ENCODE measurements around the gene OXSR1.
"Not testable (repeated sequence)": the region's sequence is repeated elsewhere in the genome, so short reads cannot be mapped to it uniquely, and the experiment has no call there.

OXSR1 gene

DNA sequence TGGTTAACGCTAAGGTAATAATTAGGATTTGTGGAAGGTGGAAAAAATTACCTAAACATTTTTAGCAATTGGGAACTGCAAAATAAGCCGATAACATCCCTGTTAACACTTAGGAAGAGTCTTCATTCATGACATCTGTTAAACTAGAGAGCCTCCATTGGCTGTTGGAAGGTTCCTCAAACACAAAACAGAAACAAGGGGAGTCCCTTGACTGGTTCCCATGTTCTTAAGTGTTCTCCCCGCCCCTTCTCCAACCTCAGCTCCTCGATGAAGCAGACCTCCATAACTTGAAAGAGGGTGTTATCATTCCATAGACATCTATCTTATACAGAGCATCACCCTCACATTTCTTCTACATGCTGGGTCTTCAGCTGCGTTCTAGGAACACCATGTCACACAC lies 102.8 kb downstream of the OXSR1 start:
- DNase-seq (ENCODE audit: low read depth in 2 of 2) = no peak

DNA sequence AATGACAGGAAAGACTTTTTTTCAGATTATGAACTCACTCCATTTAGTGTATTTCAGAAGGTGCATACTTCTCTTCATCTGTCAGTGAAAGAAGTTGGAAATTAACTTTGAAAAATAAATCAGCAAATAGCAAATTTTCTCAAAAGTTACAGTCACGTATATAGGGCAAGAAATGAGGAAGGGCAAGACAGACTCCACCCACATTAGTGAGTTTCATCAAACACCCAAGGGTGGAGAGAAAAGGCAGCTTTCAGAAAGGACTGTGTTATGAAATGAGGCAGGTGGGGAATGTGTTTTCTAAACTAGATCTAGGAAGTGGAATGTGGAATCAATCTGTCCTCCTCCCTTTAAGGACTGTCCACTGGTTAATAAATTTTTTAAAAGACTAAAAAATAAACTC lies 103.2 kb downstream of the OXSR1 start:
- no peak for DNase-seq (ENCODE audit: low read depth in 2 of 2)

DNA sequence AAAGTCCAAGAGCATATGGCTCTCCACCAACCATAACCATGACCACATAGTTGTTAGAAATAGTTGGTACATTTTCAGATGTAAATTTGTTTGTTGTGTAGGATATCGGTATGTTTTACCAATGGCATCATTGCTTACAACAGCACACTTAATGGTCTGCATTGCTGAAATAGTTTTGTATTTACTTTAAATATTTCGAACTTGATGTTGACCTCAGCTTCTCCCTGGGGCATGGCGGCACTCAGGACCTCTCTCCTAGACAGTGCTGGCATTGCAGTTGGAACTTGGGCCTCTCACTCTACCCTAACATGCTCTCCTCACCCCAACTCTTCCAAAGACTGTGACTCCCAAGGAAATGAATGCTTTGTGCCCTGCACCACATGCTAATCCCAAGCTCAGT lies 105.3 kb downstream of the OXSR1 start:
- no peak for DNase-seq (ENCODE audit: low read depth in 2 of 2)

DNA sequence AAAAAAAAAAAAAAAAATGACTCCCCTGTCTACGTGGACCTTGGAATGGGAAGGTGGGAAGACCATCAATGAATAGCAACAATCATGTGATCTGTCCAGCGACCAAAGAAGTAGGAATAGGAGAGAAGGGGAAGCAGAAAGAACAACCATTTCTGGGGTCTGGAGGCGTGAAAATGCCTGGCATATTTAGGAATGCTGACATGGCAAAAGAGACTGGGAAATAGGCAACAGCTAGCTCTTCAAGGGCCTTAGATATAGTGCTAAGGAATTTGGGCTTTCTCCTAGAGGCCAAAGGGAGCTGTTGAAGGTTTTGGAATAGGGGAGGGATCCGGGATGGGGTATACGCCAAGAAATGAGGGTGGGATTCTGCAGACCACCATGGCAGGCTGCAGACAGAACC lies 106.2 kb downstream of the OXSR1 start:
- no peak for DNase-seq (ENCODE audit: low read depth in 2 of 2)

DNA sequence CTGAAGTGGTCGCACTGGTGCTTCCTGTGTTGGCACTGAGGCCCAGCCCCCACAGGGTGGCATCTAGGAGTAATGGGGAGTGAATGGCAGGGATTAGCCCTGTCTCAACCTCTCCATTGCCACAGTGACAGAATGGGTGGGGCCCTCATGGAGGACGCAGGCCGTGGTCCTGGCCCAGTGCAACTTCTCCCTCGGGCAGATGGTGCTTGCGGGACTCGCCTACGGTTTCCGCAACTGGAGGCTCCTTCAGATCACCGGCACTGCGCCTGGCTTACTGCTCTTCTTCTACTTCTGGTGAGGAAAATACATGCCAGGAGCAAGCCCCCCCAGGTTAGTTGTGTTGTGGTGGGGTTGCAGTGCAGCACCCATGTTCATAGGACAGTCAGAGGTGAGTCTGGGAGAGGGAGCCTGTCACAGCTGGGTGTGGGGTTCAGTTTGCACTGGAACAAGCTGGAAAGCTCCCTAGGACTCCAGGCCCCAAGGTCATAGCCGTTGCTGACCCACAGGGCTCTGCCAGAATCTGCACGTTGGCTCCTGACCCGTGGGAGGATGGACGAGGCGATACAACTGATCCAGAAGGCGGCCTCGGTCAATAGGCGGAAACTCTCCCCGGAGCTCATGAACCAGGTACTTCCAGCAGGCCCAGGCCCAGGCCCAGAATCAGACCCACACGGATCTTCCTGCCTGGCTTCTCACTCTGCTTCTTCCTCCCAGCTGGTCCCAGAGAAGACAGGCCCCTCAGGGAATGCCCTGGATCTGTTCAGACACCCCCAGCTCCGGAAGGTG lies 109.7 kb downstream of the OXSR1 start:
- DNase-seq (ENCODE audit: low read depth in 2 of 2) = no peak

DNA sequence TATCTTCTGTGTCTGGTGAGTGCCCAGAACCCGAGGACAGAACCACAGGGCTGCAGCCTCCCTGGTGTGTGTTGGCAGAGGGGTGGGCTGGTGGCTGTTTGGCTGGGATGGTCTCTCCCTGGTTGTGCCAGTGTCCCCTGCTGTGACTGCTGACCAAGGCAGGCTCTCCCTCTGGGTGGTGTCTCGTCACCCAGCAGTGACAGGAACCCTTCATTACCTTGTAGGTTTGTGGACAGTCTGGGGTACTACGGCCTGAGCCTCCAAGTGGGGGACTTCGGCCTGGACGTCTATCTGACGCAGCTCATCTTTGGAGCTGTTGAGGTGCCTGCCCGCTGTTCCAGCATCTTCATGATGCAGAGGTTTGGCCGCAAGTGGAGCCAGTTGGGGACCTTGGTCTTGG lies 110.3 kb downstream of the OXSR1 start:
- no peak for DNase-seq (ENCODE audit: low read depth in 2 of 2)

DNA sequence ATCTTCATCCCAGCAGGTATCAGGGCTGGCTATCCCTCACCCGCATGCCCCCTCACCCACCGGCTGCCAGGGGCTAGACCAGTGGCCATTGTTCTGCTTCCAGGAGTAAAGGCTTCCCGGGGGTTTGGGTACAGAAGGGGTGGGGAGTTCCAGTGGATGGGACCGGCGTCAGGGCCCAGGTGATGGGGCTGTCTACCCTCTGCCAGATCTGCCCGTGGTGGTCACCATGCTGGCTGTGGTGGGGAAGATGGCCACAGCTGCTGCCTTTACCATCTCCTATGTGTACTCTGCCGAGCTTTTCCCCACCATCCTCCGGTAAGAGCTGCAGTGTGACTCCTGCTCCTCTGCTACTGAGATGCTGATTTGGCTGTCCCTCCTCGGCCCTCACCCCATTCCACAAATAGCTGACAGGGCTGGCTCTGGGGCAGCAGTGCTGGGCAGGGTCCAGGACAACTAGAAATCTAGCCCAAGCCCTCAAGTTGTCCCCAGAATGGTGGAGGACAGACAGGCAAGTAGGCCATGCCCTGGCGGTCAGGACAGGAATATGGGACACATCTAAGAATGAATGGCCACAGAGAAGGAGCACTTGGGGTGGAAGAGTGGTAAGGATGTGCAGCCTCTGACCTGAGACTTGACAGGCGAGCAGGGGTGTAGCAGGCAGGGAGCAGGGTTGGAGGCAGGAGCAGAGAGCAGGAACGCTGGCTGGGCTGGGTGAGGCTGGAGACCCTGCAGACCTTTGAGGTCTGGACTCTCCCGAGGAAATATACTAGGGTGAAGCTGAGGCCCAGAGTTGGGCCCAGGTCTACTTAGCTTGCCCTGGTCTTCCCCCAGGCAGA lies 111.0 kb downstream of the OXSR1 start:
- no peak for DNase-seq (ENCODE audit: low read depth in 2 of 2)

DNA sequence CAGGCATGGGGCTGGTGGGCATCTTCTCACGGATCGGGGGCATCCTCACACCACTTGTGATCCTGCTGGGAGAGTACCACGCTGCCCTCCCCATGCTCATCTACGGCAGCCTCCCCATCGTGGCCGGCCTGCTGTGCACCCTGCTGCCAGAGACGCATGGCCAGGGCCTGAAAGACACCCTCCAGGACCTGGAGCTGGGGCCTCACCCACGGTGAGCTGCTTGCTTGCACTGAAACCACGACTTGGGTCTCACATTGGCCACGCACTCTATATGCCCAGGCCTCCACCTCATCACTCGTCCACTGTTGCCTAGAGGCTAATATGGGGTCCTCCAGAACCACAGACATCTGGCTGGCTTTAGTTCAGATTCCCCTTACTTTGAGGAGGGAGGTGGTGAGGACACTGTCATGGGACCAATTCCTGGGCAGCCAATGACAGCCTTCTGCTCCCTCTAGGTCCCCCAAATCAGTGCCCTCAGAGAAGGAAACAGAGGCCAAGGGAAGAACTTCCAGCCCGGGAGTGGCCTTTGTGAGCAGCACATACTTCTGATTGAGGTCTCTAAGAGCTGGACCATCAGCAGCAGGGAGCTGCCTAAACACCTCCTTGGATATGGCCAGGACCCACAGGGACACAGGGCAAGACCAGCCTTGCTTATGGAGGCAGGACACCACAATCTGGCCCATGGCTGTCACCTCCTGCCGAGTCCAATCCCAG lies 111.7 kb downstream of the OXSR1 start:
- DNase-seq (ENCODE audit: low read depth in 2 of 2) = no peak

DNA sequence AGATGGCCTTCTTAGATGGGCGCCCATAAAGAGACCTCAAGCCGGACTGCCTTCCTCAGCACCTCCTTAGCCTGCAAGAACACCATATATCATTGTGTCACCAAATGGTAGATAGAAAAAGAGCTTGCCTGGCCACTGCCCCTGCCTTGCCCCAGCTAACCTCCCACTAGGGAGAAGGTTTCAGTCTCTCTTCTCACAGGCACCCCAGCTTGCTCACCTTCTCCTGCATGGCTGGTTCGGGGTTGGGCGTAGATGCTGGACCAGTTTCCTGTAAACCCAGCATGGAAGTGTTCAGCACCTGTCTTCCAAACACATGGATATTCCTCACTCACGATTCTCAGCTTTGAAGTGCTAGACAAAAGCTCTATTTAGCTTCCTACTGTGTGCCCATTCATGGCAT lies 113.5 kb downstream of the OXSR1 start:
- DNase-seq (ENCODE audit: low read depth in 2 of 2) = no peak

DNA sequence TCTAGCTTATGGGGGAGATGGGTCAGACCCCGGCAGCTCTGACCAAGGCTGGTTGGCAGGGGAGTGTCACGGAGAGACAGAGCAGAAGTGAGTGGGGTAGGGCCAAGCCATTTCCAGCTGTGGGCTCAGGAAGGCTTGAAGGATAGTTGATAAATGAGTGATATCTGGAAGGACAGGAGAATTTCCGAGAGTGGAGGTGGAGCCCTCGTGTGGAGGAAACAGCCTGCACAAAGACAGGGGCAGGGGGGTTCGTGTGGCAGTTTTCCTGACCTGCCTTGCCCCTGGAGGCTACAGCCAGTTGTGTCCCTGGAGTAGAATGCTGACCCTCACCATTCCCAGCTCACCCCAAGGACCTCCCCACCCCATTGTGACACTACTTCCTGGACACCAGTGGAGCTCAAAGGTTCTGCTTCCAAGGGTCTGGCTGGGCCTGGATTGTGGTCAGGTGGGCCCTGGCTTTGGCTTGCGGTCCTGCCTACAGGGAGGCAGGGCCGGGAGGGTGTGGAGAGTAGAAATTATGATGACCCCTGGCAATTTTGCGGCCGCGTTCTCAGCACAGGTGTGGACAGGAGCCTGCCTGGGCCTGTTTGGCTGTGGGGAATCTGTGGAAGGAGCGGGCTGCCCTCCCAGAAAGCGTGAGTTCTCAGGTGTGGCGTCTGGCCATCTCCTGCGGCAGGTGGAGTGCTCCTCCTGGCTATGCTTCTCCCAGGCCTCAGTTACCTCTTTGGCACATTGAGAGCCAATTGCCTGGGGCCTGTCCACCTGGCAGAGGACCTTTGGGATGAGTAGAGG lies 116.8 kb downstream of the OXSR1 start, which contains the start of gene SLC22A14:
TSS of gene SLC22A14 (plus strand) at position 400 of the 792 bp plus-strand sequence. CDS start 23,733 bp downstream, outside the sequence.
- no peak for DNase-seq (ENCODE audit: low read depth in 2 of 2)

DNA sequence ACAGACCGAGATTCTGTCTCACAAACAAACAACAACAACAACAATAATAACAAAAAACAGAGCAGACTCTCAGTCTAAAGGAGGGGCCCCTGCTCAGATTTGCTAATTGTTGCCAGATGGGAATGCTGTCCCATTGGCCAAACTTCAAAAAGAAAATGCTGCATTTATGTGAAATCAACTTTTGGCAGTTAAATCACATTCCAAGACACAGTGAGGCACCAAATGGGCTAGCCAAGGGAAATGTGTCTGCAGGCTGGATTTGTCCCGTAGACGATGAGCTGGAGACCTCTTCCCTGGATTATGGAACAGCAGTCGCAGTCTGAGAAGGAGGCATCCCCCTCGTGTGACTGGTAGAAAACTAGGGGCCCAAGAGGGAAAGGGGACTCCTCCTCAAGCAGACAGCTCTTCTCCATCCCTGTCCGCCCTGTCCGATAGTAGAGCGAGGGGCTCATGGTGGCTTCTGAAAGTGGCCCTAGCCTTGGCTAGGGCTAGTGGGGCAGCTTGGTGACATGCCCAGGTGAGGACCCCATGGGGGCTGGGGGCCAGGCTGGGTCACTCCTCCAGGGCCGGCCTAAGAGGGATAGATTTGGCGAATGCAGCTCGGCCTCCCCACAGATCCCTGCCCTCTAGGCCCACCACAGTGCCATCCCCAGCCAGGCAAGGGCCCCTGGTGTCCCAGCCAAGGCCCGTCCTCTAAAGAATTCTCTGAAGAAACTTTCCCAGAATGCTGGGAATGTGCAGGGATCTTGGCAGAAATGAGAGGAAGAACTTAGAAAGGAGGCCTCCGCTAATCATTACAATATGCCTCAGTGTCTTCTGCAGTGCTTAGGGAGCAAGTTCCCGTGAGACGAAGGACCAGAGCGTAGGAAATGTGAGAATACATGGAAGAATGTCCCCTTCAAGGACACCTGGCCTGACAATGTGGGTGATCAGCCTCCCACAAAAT lies 118.7 kb downstream of the OXSR1 start:
- DNase-seq (ENCODE audit: low read depth in 2 of 2) = no peak

DNA sequence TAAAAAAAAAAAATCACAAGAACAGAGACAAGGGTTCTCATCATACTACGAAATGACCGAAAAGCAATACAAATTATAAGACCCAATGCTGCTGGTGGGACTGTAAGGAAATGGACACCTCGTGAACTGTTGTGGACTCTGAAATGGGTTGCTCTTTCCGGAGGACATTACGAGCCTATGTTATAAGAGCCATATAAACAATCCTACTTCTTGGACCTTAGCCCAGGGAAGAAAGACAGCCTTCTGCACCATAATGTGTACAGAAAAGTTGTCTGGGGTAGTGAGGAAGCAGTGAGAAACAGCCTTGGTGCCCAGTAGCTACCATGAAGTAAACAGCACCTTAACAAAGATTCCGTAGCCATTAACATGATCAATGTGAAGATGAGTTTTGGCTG lies 119.4 kb downstream of the OXSR1 start:
- DNase-seq (ENCODE audit: low read depth in 2 of 2) = no peak

DNA sequence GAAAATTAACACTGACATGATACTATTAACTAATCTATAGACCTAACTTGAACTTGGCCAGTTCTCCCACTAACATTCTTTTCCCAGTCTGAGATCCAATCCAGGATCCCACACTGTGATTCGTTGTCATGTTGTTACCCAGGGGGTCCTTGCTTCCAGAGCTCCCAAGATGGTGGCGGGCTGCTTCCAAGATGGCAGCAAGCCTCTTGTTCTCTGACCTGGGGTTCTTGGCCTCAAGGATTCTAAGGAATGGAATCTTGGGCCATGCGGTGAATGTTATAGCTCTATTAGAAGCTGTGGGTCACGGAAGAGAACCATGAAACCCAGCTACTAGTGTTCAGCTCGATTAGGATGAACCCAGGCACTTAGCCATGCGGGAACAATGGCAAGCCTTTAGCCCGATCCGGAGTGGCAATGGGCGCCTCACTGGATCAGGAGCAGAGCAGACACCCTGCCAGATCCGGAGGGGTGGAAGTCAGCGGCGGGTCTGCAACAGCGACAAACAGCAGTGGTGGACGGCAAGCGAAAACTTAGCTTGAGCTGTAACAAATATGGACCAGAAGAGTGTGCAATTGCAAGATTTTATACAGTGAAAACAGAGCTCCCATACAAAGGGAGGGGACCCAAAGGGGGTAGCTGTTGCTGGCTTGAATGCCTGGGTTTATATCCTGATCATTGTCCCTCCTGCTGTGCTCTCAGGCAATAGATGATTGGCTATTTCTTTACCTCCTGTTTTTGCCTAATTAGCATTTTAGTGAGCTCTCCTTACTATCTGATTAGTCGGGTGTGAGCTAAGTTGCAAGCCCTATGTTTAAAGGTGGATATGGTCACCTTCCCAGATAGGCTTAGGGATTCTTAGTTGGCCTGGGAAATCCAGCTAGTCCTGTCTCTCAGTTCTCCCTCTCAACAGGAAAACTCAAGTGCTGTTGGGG lies 124.2 kb downstream of the OXSR1 start:
- not testable (repeated sequence) for DNase-seq (ENCODE audit: low read depth in 2 of 2)

DNA sequence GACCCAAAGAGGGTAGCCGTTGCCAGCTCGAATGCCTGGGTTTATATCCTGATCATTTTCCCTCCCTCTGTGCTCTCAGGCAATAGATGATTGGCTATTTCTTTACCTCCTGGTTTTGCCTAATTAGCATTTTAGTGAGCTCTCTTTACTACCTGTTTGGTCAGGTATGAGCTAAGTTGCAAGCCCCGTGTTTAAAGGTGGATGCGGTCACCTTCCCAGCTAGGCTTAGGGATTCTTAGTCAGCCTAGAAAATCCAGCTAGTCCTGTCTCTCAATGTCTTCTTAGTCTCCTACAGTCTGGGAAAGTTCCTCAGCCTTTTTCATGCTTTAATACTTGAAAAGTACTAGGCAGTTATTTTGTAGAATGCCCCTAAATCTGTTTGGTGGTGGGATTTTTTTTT lies 131.7 kb downstream of the OXSR1 start:
- DNase-seq (ENCODE audit: low read depth in 2 of 2) = not testable (repeated sequence)

DNA sequence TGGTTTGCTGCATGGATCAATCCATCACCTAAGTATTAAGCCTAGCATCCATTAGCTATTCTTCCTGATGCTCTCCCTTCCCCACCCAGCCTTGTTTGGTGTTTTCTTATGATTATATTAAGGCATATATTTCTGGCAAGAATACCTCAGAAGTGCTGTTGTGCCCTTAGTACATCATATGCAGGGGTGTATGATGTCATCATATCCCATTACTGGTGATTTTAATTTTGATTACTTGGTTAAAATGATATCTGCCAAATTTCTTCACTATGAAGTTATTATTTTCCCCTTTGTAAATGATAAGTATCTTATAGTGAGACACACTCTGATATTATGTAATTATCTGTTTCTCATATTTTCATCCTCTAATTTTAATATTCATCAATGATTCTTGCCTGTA lies 132.2 kb downstream of the OXSR1 start:
- no peak for DNase-seq (ENCODE audit: low read depth in 2 of 2)

DNA sequence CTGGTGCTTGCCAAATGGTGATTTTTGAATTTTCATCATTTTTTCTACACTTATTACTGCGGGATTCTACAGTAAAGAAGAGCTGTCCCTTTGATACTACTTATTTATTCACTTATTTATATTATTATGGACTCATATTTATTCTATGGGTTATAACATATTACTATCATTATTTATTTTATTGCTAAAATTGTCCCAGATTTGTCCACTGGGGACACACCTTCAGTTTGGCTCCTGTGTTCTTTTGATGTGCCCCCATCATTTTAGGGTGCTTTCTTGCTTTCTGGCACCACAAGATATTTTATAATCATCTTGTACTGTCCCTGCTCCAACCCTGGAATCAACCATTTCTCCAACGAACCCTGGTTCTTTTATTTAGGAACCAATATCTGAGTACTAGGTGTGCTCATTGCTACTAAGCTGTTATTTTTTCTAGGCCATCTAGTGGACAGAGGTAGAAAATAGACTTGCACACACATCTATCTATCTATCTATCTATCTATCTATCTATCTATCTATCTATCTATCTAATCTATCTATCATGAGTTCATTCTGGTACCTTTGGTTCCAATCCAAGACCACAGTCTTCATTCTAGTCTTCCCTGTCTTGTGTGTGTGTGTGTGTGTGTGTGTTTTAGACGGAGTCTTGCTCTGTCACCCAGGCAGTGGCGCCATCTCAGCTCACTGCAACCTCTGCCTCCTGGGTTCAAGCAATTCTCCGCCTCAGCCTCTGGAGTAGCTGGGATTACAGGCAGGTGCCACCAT lies 132.8 kb downstream of the OXSR1 start:
- no peak for DNase-seq (ENCODE audit: low read depth in 2 of 2)

All from stimulated activated CD4-positive, alpha-beta T cell treated with anti-CD3 and anti-CD28 coated beads, Interleukin-12 subunit alpha, Interleukin-12 subunit beta, amount 100 ng/mL, for 24 hours (primary cell).